IPS-18a (cell line): ENCODE data around the gene DHH.
"Not testable (repeated sequence)": the region's sequence is repeated elsewhere in the genome, so short reads cannot be mapped to it uniquely, and the experiment has no call there.

Experiments
- H3K27ac ChIP-seq: one replicate; pipeline ENCODE4 v1.5.1; 2013; ENCODE audit warnings: low read length
- H3K27me3 ChIP-seq: one replicate; pipeline ENCODE4 v1.6.1; 2013; ENCODE audit warnings: mild to moderate bottlenecking, low read length; ENCODE audit not compliant: control insufficient read depth, insufficient read depth
- H3K36me3 ChIP-seq: one replicate; pipeline ENCODE4 v1.6.1; 2013; ENCODE audit warnings: low read depth, low read length; ENCODE audit not compliant: control insufficient read depth
- H3K4me1 ChIP-seq: one replicate; pipeline ENCODE4 v1.6.1; 2013; ENCODE audit warnings: low read depth, low read length; ENCODE audit not compliant: control insufficient read depth
- H3K4me3 ChIP-seq: one replicate; pipeline ENCODE4 v1.5.1; 2013; ENCODE audit warnings: low read length
- H3K9ac ChIP-seq: one replicate; pipeline ENCODE4 v1.6.1; 2013; ENCODE audit warnings: mild to moderate bottlenecking, low read length, moderate library complexity
- H3K9me3 ChIP-seq: one replicate; pipeline ENCODE4 v1.6.1; 2013; ENCODE audit warnings: low read depth, low read length; ENCODE audit not compliant: control insufficient read depth

The DHH gene

GRCh38 chr12:49094160-49094974, at the start of gene DHH:
Gene DHH, minus strand, starts transcription at chr12:49094801. Its CDS starts 289 bp downstream, at chr12:49094512.
- H3K4me1 ChIP-seq: peaks cover 6% of the 10 kb centered on the region

GRCh38 chr12:49144384-49144783, 49.8 kb upstream of the DHH start:
- H3K4me3 ChIP-seq: no peak overlapping the region
- no peak overlapping the region for H3K9ac ChIP-seq
- H3K27ac ChIP-seq: no peak overlapping the region
- H3K9me3 ChIP-seq: no peaks in the 10 kb centered on the region
- no peaks in the 10 kb centered on the region for H3K27me3 ChIP-seq
- no peaks in the 10 kb centered on the region for H3K36me3 ChIP-seq
- no peaks in the 10 kb centered on the region for H3K4me1 ChIP-seq

More at GRCh38 chr12:49094160-49094974, at the start of gene DHH:
- H3K27me3 ChIP-seq: peaks cover 66% of the 10 kb centered on the region
- no peak within 1 kb of the TSS for H3K9ac ChIP-seq
- H3K9me3 ChIP-seq: no peaks in the 10 kb centered on the region
- H3K36me3 ChIP-seq: no peaks in the 10 kb centered on the region
- peak within 1 kb of the TSS; percentile 49 for H3K4me3 ChIP-seq
- H3K27ac ChIP-seq: no peak within 1 kb of the TSS

GRCh38 chr12:49138999-49139398, 44.4 kb upstream of the DHH start:
- Histone ChIP-seq H3K36me3 (no peaks in the 10 kb centered on the region), H3K4me3 (no peak overlapping the region), H3K9me3 (no peaks in the 10 kb centered on the region), H3K27ac (no peak overlapping the region), H3K9ac (no peak overlapping the region), H3K4me1 (no peaks in the 10 kb centered on the region), H3K27me3 (no peaks in the 10 kb centered on the region)

- Histone ChIP-seq H3K36me3 (no peaks in the 10 kb centered on the region), H3K4me3 (no peak overlapping the region), H3K27ac (no peak overlapping the region), H3K4me1 (no peaks in the 10 kb centered on the region), H3K9me3 (no peaks in the 10 kb centered on the region), H3K9ac (no peak overlapping the region), H3K27me3 (no peaks in the 10 kb centered on the region)
These were observed 44.0 kb upstream of the DHH start for GRCh38 chr12:49138587-49138986.

DNA sequence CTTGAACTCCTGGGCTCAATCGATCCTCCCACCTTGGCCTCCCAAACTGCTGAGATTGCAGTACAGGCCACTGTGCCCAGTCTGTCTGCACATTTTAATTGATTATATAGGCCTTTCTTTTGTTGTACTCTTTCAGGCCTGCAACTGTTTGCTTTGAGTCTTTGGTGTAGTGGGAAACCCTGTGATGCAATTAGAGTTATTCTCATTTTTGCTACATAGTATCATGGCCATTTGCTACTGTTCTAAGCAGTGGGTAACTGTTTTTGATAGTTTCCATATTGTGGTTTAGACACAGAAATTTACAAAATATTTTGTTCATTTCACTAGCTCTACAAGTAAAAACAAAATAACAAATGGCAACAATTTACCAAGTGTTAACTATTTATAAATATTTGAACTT, 42.9 kb upstream of the DHH start:
- Histone ChIP-seq H3K4me1 (no peaks in the 10 kb centered on the region), H3K4me3 (no peak overlapping the region), H3K9ac (no peak overlapping the region), H3K27ac (no peak overlapping the region), H3K36me3 (no peaks in the 10 kb centered on the region), H3K9me3 (no peaks in the 10 kb centered on the region), H3K27me3 (peaks cover 1% of the 10 kb centered on the region)

GRCh38 chr12:49136997-49137396, 42.4 kb upstream of the DHH start:
- H3K36me3 ChIP-seq, H3K27me3 ChIP-seq, H3K9ac ChIP-seq, H3K4me3 ChIP-seq, H3K27ac ChIP-seq, H3K9me3 ChIP-seq, H3K4me1 ChIP-seq: not testable (repeated sequence)

- H3K27me3 ChIP-seq: peaks cover 5% of the 10 kb centered on the region
- no peaks in the 10 kb centered on the region for H3K9me3 ChIP-seq
- peaks cover 6% of the 10 kb centered on the region for H3K4me1 ChIP-seq
- no peak overlapping the region for H3K9ac ChIP-seq
- no peak overlapping the region for H3K27ac ChIP-seq
- no peak overlapping the region for H3K4me3 ChIP-seq
- peaks cover 15% of the 10 kb centered on the region for H3K36me3 ChIP-seq
These were observed 39.0 kb upstream of the DHH start for GRCh38 chr12:49133590-49133989.

- H3K4me1 ChIP-seq: peaks cover 6% of the 10 kb centered on the region
- H3K4me3 ChIP-seq: no peak overlapping the region
- peaks cover 19% of the 10 kb centered on the region for H3K36me3 ChIP-seq
- no peak overlapping the region for H3K9ac ChIP-seq
- peaks cover 5% of the 10 kb centered on the region for H3K27me3 ChIP-seq
- no peaks in the 10 kb centered on the region for H3K9me3 ChIP-seq
- H3K27ac ChIP-seq: no peak overlapping the region
These were observed 38.4 kb upstream of the DHH start for GRCh38 chr12:49133014-49133413.

GRCh38 chr12:49131894-49132461, 37.4 kb upstream of the DHH start:
- H3K36me3 ChIP-seq: peaks cover 29% of the 10 kb centered on the region
- H3K4me3 ChIP-seq: peak overlapping the region; percentile 67

GRCh38 chr12:49131051-49131893, 36.7 kb upstream of the DHH start, which contains the start of gene TUBA1B:
Gene TUBA1B, minus strand, starts transcription at chr12:49131395. Its CDS starts 95 bp downstream, at chr12:49131300.
- Histone ChIP-seq H3K27ac (peak within 1 kb of the TSS; percentile 97), H3K36me3 (peaks cover 31% of the 10 kb centered on the region), H3K9me3 (no peaks in the 10 kb centered on the region), H3K4me3 (peak within 1 kb of the TSS; percentile 99), H3K27me3 (peaks cover 5% of the 10 kb centered on the region), H3K4me1 (peaks cover 6% of the 10 kb centered on the region), H3K9ac (peak within 1 kb of the TSS; percentile 100)

More at GRCh38 chr12:49131894-49132461, 37.4 kb upstream of the DHH start:
- H3K27ac ChIP-seq: no peak overlapping the region
- H3K27me3 ChIP-seq: peaks cover 5% of the 10 kb centered on the region
- H3K9me3 ChIP-seq: no peaks in the 10 kb centered on the region
- peaks cover 6% of the 10 kb centered on the region for H3K4me1 ChIP-seq
- H3K9ac ChIP-seq: peak overlapping the region; percentile 29
